GM18517 (cell line): Measurements from ENCODE around the gene SF1.

Experiments used
- ATAC-seq: cut with Tn5 transposase; IDR thresholded peaks from one replicate; pipeline ENCODE4 v1.9.1; 2021; ENCODE audit warnings: mild to moderate bottlenecking, moderate library complexity; ENCODE audit not compliant: unreplicated experiment

SF1 gene

GRCh38 chr11:64750361-64751054 is 27.8 kb downstream of the SF1 start:
- ATAC-seq = no peak

DNA sequence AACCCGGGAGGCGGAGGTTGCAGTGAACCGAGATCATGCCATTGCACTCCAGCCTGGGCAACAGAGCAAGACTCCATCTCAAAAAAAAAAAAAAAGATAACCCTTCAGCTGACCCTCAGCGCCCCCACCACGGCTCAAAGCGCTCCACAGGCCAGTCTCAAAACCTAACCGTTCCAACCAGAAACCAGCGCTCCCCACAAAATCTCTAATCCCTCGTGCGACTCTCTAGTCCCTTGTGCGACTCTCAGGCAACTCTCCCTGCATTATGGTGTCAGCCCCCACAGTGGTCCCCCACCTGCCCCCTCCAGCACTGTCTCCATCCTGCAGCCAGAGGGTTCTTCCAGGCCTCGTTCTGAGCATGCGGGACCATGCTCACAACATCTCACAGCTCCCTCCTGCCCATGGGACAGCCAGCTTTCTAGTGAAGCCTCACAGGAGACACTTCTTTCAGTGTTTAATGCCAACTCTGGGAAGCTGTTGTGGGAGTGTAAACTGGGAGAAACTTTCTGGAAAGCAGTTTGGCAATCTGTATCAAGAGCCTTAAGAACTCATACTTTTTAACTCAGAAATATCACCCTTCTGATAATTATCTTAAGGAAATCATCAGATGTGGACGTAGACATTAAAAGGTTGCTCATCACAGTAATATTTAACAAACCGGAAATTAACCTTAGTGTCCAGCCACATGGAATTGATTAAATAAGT is 30.2 kb downstream of the SF1 start:
- no peak for ATAC-seq

GRCh38 chr11:64746486-64746885 is 31.9 kb downstream of the SF1 start:
- no peak for ATAC-seq

DNA sequence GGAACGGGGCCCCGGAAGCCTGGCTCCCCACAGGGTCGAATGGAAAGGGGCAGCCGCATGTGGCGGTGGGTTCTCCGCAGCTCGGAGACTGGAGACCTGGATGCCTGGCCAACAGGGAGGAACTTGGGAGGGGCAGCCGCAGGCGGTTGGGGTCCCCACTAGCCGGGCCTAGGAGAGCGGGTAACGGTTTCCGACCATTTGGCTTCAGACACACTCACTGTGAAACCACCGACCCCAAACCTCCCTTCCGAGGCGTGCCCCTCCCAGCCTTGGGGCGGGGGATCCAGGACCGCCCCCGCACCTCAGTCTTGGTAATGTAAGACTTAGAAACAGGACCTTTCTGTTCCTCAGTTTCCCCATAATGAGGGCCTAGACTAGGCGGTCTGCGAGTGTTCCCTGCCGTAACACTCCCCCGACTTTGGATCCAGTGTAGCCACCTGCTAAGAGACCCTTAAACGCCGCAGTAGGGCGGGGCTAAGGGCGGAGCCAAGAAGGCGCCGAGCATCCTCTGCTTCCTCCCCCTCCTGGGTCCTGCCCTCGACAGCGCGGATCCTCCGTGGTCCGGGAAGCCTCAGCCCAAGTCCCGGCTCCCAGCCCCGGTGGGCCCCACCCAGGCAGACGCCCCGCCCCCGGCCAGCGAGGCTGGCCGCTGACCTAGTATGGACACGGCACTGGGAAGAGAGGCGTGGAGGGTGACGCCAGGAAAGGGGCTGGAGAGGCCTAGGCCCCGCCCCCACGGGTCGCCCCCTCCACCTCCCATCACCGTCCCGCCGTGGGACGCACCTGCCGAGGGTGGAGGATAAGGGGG is 32.6 kb downstream of the SF1 start:
- ATAC-seq = no peak

GRCh38 chr11:64745189-64745520 is 33.2 kb downstream of the SF1 start:
- ATAC-seq = no peak

DNA sequence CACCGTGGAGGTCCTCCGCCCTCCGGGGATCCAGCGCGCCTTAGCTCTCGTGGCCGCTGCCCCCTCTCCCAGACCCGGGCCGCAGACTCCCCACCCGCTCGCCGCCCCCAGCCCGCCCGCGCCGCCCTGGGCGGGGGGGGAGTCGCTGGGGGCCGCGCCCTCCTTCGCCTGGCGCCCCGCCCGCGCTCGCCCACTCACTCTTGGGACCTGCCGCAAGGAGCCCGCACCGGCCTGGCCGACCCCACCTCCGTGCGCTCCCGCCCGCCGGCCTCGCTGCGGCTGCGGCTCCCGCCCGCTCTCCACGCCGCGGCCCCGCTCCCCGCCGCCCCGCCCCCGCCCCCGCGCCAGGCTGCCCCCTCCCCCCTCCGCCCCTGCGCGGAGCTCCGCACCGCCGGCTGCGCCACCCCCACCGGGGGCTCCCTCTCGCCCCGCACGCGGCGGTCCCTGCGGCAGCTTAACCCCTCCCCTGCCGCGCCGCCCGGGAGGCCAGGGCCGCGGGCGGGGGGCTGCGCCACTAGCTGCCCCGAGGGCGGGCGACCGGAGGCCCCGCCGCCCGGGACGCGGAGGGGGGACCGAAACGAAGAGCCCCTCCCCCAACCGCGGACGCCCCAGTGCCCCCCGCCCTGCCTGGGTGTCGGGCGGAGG is 33.7 kb downstream of the SF1 start:
- no peak for ATAC-seq

GRCh38 chr11:64743591-64744543 is 34.5 kb downstream of the SF1 start, which contains the start of gene RASGRP2:
Gene RASGRP2 (minus strand): TSS chr11:64744142. CDS start chr11:64742866, 1,276 bp downstream.
- no peak for ATAC-seq

DNA sequence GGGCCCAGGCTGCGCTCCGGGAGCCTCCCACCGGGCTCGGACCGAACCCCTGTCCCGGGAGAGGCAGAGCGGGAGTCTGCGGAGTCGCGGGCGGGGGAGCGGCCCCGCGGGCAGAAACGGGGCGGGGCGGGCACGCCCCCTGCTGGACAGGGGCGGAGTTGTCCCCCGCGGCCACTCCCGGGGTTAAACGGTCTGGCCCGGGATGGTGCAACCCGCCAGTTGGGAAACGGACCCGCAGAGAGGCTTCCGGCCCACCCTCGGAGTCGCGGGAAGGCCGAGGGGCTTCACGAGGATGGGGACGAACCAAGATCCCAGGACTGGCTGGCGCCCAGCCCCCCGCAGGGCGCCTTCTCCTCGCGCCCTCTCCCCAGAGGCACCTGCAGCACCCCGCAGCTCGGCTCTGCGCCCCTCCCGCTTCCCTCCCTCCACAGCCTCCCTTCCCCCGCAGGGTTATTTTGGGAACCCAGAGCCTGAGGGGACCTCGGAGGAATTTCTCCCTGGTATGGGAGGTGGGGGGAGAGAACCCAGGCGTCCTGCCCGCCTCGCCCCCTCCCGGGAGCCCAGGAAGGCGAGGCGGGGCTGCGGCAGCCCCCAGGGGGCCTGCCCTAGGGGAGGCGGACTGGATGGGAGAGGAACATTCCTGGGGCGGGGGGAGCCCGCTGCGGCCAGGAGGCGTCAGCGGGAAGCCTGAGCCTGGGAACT is 35.3 kb downstream of the SF1 start:
- no peak for ATAC-seq

- ATAC-seq = no peak
Measured at GRCh38 chr11:64742087-64742888, 36.1 kb downstream of the SF1 start.

- no peak for ATAC-seq
Measured at GRCh38 chr11:64741375-64742086, 36.8 kb downstream of the SF1 start.

DNA sequence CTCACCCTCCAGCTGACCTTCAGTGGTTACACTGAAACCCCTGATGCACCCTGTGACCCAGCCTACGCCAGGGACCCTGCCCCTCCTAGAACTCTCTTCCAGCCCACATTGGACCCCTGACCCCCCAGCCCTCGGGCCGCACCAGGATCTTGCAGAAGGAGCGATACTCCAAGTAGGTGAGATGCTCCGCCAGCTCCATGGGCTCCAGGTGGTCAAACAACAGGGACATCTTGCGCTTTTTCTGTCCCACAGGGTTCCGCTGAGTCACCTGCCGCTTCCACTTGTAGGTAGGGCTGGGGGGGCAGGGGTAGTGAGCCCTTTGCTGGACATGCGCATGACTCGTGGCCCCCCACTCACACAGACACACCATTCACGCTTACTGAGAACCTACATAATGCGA is 38.5 kb downstream of the SF1 start:
- no peak for ATAC-seq

- no peak for ATAC-seq
Measured at GRCh38 chr11:64736654-64737053, 41.7 kb downstream of the SF1 start.

DNA sequence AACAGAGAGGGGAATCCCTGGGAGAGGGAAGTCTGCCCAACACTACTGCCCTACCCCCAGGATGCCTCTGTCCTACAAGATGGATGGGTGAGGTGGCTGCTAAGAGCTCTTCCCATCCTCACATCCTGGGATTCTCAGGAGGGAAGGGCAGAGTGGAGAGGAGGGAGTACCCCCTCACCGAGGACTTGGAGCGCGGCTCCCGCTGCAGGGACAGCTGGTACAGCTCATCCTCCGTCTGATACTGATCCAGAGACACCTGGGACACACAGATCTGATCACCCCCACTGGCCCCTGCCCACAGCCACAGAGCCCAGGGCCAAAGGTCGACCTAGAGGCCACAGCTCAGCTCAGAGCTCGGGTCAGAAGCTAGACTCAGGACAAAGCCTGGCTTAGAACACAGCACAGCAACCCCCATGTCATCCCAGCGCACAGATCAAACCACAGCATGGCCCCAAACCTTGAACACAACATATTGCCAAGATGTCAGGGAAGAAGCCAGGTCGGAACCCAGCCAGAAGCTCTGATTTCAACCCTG is 42.5 kb downstream of the SF1 start:
- ATAC-seq = no peak

DNA sequence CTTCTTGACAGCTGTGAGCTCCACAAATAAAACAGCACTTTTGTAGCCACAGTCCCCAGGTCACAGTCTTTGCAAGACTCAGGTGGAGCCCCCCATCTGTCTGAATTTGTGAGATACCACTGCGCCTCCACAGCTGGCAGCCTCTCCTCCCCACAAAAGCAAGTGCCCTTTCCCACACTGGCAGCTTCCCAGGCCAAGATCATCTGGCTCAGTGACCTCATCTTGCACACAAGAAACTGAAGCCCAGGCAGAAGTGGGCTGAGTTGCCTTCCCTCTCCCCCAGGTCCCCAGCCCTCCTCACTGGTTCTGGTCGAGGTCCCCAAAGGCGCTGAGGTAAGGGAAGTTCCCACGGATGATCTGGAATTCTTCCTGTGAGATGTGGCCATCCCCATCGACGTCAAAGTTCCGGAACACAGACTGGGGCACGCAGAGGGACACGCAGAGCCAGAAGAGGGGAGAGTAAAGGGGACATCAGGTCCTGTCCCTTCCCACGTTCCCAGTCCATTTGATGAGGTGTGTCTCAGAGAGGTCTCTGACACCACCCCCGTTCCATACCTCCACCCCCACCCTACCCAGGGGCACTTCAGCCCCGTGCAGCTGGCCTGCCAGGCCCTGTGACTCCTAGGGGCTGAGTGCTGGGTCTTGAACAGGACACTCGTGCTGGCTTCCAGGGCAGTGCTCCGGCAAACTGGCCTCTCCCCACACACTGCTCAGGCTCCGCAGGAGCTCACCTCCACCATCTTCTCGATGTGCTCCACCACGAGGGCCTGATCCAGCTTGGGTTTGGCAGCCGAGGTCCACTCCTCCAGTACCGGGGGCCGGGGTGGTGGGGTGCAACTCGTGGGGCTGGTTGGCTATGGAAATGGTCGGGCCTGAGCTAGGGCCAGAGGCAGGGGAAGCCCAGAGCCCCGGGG is 43.3 kb downstream of the SF1 start:
- no peak for ATAC-seq

DNA sequence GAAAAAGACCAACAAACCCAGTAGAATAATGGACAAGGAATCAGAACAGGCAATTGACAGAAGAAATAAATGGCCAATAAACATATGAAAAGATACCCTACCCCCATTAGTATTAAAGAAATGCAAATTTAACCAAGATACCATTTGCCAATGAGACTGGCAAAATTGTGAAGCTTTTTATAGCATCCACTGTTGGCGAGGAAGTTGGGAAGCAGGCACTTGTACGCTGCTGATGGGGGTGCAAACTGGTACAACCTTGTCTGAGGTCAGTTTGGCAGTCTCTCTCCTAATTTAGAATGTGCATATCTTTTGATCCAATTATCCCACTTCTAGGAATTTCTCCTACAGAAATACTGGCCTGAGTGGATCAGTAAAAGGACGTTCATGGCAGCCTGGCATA is 46.7 kb downstream of the SF1 start:
- no peak for ATAC-seq

- ATAC-seq = no peak
Measured at GRCh38 chr11:64729851-64730382, 48.4 kb downstream of the SF1 start.
